Stimulated activated CD8-positive, alpha-beta memory T cell treated with anti-CD3 and anti-CD28 coated beads, Interleukin-7, amount 100 ng/mL, for 48 hours (primary cell): ENCODE data around the gene ACR.
"Not testable (repeated sequence)": the region's sequence is repeated elsewhere in the genome, so short reads cannot be mapped to it uniquely, and the experiment has no call there.

ENCODE experiments used
- DNase-seq, 2 donors: peaks; one replicate each; pipeline ENCODE4 v3.0.0-alpha.2; 2020; ENCODE audit warnings: low read depth in 1 of 2; ENCODE audit errors: extremely low read depth in 1 of 2

Gene ACR

GRCh38 chr22:50759597-50760341 lies 21.8 kb downstream of the ACR start:
- not testable (repeated sequence) for DNase-seq

GRCh38 chr22:50761829-50762228 lies 23.8 kb downstream of the ACR start:
- not testable (repeated sequence) for DNase-seq

DNA sequence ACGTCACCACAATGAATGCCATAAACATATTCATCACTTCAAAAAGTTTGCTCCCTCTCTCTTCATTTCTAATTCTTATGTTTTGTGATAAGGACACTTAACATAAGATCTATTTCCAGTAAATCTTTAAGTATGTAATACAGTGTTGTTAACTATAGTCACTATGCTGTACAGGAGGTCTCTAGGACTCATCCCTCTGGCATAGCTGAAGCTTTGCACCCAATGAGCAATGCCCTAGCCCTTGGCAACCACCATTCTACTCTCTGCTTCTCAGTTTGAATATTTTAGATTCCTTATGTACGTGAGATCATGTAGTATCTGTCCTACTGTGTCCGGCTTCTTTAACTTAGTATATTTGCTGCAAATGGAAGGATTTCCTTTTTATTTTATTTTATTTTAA lies 26.3 kb downstream of the ACR start:
- not testable (repeated sequence) for DNase-seq

DNA sequence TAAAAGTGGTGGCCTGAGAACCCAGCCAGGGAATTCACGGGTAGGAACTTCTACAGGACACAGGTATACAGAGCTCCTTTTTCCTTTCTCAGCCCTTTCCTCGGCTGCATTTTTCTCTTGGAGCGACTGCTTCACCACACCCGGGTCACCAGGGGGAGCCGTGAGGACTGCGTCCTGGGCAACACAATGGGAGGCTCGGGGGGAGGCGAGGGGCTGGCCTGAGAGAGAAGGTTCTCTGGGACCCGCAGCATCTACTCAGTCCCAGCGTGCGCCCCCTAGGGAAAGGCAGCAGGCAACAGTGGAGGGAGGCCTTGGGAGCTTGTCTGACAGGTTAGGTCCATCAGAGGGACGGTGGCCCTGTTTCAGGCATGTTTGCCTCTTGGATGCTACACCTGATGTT lies 37.1 kb downstream of the ACR start:
- DNase-seq: not testable (repeated sequence)

DNA sequence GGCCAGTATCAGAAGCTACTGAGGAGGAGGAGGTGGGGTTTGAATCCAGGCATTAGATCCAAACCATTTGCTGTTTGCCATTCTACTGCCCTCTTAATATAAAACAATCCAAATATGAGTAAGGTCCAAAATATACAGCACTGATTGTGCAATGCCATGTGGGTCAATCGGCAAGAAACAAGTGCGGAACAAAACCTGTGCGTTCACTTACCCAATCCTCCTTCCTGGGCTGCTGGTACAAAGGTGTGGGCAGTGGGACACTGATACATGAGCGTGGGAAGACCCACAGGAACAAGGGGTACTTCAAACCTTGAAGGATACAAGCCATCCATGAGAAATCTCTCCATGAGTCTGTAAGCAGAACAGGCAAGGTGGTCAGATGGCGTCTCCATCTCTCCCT lies 39.6 kb downstream of the ACR start:
- not testable (repeated sequence) for DNase-seq

DNA sequence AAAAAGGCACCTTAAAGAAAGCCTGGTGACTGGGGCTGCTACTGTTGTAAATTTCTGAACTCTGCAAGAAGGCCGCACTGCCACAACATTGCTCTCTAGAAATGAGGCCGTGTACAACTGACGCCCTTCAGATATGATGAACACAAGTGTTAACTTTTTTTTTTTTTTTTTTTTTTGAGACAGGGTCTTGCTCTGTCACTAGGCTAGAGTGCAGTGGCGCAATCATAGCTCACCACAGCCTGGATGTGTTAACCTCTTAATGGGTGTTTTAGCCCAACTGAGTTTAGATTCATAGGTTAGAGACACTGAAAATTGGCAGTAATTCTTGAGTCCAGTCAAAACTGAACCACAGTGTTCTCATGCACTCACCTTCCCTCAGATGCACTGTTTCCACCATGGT lies 42.2 kb downstream of the ACR start:
- DNase-seq: peak in 1 of 2 donors; percentile 22

DNA sequence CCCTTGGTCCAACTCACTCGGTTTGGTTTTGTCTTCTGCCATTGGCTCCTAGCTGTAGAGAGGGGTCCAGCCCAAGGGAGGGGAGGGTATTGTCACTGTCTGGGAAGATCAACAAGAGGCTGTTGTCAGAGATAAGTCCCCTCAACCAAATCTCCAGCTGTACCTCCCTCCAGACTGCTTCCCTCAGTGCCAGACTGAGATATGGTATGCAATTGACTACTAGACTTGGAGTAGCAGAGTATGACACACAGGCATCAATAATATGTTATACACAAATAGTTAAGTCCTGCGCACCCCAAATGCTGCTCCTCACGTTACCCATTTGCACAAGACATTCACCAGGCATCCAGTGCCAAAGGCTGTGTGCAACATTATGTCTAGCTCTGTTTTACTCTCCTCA lies 44.2 kb downstream of the ACR start:
- DNase-seq: not testable (repeated sequence)

DNA sequence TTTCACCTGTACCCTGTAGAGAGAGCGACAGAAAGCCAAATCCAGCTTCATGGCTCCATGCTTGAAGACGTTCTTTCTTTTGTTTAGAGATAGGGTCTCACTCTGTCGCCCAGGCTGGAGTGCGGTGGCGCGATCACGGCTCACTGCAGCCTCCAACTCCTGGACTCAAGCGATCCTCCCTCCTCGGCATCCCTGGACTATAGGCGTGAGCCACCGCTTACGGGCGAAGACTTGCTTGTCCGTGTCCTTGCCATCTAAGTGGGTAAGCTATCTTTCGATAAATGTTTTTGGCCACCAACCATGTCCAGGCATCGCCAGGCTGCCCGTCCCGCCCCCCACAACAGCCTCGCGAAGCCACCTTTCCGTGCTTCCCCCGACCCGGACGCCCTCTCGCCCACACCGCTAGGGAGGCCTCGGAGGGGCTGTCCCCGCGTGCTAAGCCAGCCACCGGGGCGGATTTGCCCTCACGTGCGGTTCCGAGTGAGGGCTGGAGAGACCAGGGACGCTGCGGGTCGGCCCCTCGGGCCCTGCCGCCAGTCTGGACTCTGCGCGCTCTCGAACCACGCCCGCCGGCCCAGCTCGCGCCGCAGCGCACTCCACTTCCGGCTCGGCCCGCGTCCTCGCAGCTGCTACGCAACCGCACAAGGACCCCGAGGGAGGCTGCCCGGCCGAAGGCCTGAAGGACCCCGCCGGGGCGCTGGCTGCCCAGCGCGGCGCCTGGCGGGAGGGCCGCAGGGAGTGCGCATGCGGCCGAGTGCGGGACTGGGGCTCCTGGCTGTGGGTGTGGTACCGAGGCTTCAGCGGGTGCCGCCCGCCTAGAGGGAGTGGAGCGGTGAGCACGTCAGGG lies 45.3 kb downstream of the ACR start, which contains the start of gene RABL2B:
RABL2B (minus strand) TSS at position 604 of the 847 bp plus-strand sequence. CDS start 1,342 bp downstream, outside the sequence.
- peak; percentile 69 to 77 for DNase-seq

GRCh38 chr22:50783880-50784276 lies 45.9 kb downstream of the ACR start:
- not testable (repeated sequence) for DNase-seq

DNA sequence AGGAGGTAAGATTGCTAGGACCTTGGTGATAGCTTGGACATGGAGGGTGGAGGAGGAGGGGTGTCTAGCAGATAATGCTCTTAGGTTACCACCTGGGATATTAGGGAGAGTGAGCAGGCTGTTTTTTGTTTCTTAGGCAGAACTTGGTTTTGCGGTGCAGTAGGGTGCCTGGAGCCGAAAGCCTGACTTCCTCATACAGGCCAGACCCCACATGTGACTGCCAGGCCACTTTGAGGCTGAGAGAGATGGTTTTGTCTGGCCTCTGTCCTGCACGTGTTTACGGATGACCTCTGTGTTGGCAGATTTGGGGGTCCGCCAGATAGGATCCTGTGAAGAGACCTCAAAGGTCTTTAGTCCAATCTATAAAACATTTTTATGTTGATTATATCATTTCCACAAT lies 47.3 kb downstream of the ACR start:
- DNase-seq: not testable (repeated sequence)

DNA sequence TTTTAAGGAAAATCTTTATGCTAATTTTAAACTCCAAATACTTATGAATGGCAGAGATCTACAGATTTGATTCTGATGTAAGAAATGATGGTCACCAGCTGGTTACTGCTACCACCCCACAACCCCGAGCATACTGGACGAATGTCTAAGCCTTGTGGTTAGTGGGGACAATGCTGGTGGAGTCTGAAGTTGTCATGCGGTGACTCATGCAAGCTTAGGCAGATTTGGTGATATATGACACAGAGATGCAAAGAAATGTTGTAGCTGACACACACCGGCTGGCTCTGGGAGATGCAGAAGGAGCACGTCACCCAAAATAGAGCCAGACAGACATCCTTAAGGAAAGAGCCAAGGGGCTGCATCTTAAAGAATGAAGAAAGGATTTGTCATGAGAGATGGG lies 48.9 kb downstream of the ACR start:
- not testable (repeated sequence) for DNase-seq
